GM19372 (cell line): ENCODE data around the gene LRRC4C.

Experiments used
- ATAC-seq: cut with Tn5 transposase; IDR thresholded peaks from one replicate; pipeline ENCODE4 v1.9.1; 2021; ENCODE audit warnings: mild to moderate bottlenecking, low read depth, moderate library complexity; ENCODE audit not compliant: unreplicated experiment

LRRC4C gene

DNA sequence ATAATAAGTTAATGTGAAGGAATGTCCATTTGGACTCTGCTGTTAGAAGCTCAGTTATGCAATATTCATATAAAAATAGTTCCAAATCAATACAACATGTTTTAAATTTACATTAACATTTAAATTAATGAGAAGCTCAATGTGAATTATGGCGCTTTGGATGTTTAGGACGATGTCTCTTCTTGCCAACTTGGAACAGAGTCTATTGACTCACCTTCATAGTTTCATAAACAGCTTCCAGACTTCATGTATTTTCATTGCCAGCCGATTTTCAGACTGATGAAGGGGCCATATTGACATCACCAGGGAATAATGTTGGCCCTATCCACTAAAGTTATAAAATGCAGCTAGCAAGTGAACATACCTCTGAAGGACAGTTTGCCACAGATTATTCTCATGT, 1136.2 kb downstream of the LRRC4C start:
- ATAC-seq = no peak

GRCh38 chr11:40321537-40321936, 1137.9 kb downstream of the LRRC4C start:
- no peak for ATAC-seq

DNA sequence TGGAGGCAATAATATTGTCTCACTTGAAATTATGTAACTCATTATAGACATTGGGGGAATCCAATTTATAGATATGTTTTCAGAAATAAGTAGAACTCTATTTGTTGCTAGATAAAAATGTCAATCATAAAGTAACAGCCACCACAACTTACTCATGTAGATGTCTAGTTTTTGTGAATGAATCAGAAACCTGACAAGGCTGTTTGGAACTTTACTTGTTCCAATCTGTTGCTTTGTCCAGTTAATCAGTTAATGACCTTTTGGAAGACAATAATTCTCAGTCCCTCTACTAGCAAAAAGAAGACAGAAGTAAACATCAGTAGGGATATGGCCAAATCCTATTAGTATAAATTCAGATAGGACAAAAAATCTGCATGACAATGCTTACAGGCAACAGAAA, 1143.3 kb downstream of the LRRC4C start:
- no peak for ATAC-seq

- no peak for ATAC-seq
Observed at GRCh38 chr11:40315122-40315521, 1144.3 kb downstream of the LRRC4C start.

DNA sequence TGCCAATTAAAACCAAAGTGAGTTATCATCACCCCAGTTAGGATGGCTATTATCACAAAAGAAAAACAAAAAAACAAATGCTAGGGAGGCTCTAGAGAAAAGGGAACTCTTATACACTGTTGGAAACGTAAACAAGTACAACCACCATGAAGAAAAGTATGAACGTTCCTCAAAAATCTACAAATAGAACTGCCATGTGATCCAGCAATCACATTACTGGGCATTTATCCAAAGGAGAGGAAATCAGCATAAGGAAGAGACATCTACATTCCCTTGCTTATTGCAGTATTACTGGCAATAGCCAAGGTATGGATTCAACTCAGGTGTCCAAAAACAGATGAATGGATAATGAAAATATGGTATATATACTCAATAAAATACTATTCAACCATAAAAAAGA, 1145.1 kb downstream of the LRRC4C start:
- ATAC-seq = no peak

- peak; percentile 82 for ATAC-seq
Observed at GRCh38 chr11:40306938-40307548, 1152.4 kb downstream of the LRRC4C start.

- no peak for ATAC-seq
Observed at GRCh38 chr11:40302669-40303068, 1156.8 kb downstream of the LRRC4C start.

- no peak for ATAC-seq
Observed at GRCh38 chr11:40295466-40295865, 1164.0 kb downstream of the LRRC4C start.

- no peak for ATAC-seq
Observed at GRCh38 chr11:40294741-40295140, 1164.7 kb downstream of the LRRC4C start.

GRCh38 chr11:40294349-40294735, 1165.1 kb downstream of the LRRC4C start:
- ATAC-seq = peak; percentile 15

DNA sequence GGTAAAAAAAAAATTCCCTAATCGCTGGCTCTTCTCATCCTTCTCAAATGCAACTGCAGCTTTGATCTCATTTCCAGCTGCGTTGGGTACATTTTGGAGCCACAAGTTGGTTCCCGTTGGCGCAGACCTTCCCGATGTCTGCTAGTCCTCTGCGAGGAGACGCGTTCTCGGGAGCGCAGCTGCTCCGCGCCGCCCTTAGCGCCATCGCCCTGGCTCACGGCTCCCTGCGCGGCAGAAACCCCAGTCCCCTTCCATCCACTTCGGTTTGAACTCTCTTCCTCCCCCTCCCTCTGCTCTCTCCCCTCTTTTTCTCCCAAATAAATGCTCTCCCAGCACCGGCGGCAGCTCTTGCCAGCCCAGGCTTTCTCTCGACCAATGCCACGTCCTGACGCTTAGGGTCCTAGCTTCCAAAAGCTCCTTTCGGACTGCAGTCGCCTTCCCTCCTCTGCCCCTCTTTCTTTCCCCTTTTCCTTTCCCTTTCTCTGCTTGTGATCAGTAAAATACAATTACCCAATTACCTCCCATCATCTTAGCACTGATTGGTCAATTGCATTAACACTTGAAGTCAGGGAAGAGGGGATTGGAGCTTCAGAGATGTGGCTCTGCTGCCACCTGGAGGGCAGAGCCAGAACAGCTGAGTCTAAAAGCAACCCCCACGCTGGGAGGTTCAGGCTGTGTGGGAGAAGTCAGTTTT, 1165.7 kb downstream of the LRRC4C start:
- ATAC-seq = peak; percentile 91

- ATAC-seq = no peak
Observed at GRCh38 chr11:40292721-40293508, 1166.5 kb downstream of the LRRC4C start.

DNA sequence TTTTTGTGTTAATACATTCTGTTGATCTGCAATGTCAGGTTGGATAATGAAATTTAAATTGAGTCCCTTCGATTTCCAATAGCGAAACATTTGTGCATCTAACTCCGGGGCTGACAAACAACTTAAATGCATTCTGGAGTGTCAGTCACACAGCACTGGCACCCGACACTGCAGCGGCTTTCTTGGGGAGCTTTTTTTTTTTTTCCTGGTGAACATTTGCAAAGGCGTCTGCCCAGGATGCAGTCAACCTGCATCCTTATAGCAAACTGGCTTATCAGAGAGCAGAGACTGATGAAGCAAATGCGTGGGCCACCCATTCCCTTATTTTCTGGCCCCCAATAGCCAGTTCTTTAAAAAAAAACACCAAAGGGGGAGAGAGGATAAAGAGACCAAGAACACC, 1167.7 kb downstream of the LRRC4C start:
- ATAC-seq = no peak

DNA sequence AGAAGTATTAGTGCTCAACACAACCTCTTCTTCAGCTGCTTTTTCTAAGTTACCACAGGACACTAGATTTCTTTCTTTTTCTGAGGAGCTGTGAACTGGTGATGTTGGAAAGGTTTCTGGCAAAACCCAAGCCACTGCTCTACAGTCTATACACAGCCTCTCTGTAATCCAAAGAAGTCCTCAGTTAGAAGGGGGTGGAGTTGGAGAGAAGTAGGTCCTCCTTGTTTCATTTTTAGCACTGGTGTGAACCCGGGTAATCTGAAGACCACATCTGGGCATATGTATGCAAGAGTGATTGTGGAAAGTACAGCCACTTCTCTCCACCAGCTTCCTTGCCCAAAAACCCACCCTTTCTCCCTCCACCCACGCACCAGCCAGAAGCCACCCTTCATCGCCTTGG, 1168.1 kb downstream of the LRRC4C start:
- ATAC-seq = no peak

- ATAC-seq = no peak
Observed at GRCh38 chr11:40290171-40290631, 1169.3 kb downstream of the LRRC4C start.

- ATAC-seq = no peak
Observed at GRCh38 chr11:40289370-40289769, 1170.1 kb downstream of the LRRC4C start.

- no peak for ATAC-seq
Observed at GRCh38 chr11:40287916-40288803, 1171.3 kb downstream of the LRRC4C start.

DNA sequence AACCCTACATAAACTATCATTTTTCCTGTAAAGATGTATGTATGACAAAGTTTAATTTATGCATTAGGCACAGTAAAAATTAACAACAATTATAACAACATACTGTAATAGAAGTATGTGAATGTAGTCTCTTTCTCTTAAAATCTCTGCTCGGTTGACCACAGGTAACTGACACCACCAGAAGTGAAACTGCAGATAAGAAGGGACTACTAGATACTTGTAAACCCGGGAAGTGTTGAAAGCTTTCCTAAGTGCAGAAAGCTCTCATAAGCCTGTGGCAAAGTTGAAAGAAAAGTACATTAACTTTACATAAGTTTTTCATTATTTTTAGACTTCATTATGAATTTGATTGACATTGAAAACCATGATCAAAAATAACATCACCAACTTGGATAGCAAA, 1173.3 kb downstream of the LRRC4C start:
- ATAC-seq = no peak

DNA sequence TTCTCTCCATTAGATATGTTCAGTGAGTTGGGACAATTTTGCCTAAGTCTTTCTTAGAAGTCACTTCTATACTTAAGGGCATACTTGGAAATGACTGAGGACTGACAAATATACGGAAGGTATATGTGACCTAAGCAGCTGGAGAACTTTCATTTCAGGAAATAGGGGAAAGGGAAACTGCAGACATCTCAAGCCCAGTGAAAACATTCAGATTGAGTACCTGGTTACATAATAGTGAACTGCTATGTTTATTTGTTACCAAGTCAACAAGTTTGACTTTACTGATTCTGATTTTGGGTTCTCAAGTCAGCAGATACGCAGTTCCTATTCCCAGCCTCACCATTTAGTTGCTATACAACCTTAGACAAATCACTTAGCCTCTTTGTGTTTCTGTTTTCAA, 1173.9 kb downstream of the LRRC4C start:
- ATAC-seq = no peak

DNA sequence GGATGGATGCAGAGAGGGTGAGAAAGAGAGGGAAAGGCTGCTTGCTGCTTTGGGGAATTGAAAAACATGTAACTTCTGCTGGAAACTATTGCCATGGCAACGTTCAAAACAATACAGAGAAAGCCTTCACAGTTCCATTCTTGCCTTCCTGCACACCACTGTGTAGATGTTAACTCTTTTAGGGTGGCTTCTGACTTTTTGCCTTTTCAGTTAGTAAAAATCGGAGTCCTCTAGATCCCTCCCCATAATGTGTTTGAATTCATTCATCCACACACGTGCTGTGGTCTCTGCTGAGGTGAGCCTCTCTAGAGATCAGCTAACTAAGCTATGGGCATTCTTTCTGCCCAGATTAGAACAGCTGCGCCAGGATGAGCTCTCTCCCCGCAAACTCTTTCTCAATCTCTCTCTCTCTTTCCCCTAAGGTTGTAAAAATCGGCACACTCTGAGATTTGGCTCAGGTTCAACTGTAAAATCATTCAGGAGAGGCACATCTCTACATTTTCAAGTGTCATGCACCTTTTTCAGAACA, 1178.3 kb downstream of the LRRC4C start:
- ATAC-seq = no peak
